GM18520 (cell line): Measurements from ENCODE around the gene UPF3A.
A peak's percentile ranks its signal among the peaks of the same experiment; 100 is the strongest.
"Not testable (repeated sequence)": the region's sequence is repeated elsewhere in the genome, so short reads cannot be mapped to it uniquely, and the experiment has no call there.

Experiments
- ATAC-seq: cut with Tn5 transposase; IDR thresholded peaks from one replicate; pipeline ENCODE4 v1.9.1; 2021; ENCODE audit not compliant: unreplicated experiment

Gene UPF3A

DNA sequence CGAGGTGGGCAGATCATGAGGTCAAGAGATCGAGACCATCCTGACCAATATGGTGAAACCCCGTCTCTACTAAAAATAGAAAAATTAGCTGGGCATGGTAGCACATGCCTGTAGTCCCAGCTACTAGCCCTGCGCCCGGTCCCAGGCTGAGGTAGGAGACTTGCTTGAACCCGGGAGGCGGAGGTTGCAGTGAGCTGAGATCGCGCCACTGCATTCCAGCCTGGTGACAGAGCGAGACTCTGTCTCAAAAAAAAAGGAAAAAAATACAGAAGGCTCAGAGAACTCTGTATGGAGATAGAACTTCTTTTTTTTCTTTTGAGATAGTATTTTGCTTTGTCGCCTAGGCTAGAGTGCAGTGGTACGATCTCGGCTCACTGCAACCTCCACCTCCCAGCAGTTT is 17.1 kb upstream of the UPF3A start:
- ATAC-seq, result not testable (repeated sequence)

DNA sequence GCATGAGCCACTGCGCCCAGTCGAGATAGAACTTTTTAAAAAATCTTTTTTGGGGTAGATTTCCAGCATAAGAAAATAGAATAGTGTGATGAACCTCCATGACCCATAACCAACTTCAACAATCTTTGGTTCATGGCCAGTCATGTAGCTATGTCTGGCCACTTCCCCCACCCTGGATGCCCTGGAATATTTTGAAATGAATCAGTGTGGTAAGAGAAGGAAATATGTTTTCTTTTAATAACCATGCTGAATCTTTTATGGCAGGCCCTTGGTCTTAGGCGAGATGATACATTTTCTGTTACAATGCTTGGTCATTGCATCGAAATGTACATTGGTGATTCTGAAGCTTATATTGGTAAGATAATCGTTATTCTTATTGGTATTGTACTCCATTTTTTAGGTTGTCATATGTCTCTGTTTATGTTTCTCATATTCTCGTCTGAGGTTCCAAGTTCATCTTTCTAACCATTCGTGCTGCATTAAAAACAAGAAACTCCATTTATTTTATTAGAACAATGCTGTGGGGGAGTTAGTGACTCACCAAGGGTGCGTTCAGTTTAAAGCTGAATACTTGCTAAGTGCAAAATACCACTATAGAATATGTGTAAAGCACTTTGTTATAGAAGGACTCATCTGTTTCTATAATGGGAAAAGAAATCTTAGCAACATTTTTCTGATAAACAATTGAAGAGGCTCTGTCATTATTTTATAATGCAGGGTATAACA is 16.4 kb upstream of the UPF3A start:
- no peak for ATAC-seq

DNA sequence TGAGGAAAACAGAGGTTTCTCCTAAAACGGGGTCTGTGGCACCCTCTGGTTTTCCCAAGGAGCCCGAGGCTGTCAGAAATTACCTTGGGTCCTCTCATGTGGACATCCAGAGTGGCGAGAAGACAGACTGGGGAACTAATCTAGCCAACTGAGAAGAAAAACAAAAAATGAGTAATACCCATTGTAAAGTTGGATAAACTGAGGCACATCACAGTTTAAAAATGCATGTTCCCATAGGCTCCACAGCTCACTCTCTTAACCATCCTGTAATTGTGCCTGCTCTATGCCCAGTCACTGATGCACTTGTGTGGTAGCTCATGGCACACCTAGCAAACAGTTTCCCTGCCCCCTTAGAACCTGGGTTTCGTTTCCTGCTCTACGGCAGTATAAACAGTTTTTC is 15.2 kb upstream of the UPF3A start:
- no peak for ATAC-seq

DNA sequence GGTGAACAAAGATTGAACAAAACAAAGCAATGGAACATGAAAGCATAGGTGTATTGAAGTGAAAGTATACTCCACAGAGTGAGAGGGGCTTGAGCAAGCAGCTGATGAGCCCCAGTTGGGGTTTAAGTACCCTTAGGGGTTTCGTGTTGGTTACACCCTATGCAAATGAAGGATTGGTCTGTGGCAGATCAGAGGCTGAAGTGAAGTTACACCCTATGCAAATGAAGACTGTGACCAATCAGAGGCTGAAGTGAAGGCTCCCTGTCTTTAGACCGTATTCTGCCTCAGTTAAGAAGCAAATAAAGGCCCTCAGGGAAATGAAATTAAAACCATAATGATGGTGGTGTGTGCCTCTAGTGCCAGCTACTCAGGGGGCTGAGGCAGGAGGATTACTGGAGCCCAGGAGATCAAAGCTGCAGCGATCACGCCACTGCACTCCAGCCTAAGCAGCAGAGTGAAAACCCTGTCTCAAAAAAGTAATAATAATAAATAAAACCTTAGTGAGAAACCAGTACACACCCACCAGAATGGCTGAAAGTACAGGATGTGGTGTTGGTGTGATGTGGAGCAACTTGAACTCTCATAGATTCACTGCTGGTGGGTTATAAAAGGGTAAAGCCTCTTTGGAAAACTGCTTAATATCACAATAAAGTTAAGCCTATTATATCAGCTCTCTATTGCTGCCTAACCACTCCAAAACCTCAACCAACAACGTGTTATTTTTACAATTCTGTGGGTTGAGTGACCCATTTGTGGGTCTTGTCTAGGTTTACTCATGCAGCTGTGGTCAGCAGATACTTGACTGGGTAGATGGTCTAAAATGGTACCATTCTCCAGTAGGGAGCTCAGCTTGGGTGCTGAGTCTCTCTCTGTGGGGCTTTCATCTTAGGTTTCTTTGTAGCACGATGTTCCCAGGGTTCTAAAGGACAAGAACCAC is 12.8 kb upstream of the UPF3A start:
- no peak for ATAC-seq

DNA sequence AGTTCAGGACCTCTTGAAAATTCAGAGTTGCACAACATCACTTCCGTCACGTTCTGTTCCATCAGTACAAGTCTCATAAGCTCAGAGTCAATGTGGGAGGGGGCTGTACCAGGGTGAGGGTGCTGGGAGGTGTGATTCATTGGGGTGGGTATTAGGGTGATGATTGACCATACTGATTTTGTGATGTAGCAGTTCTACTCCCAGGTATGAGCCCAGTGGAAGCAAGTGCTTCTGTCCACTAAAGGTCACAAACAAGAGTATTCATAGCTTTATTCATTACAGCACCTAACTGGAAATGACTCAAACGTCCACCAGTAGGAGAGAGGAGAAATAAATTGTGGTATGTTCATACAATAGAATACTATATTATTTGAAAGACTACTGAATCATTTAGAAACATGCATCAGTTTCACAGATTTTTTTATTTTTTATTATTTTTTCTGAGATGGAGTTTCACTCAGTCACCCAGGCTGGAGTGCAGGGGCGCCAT is 12.1 kb upstream of the UPF3A start:
- ATAC-seq, result no peak

DNA sequence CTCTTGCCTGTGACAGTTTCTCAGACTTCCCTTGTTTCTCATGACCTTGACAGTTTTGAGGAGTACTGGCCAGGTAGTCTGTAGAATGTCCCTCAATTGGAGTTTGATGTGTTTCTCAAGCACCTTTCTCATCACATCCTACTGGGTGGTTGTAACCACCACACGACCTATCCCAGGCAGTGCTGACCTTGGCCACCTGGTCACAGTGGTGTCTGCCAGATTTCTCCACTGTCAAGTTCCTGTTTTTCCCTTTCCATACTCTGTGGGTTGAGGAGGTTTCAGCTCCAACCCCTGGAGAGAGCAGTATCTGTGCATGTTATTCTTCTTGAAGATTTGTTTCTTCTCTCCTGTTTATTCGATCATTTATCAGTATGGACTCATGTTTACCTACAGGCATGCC is 8.4 kb upstream of the UPF3A start:
- ATAC-seq, result no peak

DNA sequence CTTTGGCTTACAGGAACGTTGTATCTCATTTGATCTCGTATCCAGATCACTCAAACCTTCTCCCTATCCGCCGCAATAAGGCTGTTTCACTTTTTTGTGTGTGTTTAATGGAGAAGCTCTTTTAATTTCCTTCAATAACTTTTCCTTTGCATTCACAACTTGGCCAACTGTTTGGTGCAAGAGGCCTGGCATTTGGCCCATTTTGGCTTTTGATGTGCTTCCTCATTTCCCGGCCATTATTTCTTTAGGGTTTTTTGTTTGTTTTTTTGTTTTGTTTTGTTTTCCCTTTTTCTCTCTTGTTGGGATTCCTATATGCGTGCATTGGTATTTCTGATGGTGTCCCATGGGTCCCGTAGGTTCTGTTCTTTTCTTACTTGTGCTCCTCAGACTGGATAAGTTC is 6.1 kb upstream of the UPF3A start:
- no peak for ATAC-seq

DNA sequence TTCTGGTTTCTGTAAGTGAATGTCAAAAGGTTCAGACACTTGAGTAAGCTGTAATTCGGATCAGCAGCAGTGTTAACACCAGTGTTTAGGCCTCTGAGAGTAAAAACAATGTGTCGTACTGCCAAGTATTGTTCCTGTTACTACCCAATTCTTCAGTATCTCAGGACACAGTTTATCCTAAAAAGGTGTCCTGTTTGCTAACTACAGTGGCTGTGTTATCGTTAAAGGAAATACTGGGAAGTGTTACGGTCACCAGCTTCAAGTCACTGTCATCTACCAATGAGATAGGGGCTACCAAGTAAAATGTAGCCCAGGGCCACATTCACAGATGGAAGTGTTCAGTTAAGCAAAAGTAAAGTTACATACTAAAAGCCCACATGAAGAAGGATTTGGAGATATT is 2.3 kb upstream of the UPF3A start:
- ATAC-seq, result no peak

DNA sequence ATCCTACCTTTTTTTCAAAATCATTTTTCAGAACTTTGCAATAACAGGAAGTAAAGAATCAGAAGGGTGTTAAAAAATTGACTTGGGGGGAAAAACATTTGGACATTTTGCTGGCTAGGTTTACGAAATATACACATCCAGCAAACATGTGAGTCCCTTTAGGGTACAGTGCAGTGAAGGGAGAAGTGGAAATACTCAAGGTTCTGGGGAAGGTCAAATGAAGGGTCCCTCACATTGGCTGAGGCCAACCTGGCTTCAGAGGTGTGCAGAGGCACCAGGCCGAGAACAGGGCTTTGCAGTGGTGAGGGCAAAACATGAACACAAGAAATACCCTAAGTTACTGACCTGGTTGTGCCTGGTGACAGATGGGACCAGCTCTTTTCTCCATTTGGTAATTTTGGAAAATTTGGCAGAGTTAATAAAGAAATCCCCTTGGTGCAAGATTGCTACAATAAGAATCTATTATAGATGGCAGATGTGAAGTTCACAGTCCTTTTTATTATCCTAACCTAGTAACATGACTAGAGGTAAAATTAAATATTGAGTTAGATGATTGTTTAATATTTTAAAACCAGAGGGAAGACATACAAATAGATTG is 1.5 kb upstream of the UPF3A start:
- no peak for ATAC-seq

DNA sequence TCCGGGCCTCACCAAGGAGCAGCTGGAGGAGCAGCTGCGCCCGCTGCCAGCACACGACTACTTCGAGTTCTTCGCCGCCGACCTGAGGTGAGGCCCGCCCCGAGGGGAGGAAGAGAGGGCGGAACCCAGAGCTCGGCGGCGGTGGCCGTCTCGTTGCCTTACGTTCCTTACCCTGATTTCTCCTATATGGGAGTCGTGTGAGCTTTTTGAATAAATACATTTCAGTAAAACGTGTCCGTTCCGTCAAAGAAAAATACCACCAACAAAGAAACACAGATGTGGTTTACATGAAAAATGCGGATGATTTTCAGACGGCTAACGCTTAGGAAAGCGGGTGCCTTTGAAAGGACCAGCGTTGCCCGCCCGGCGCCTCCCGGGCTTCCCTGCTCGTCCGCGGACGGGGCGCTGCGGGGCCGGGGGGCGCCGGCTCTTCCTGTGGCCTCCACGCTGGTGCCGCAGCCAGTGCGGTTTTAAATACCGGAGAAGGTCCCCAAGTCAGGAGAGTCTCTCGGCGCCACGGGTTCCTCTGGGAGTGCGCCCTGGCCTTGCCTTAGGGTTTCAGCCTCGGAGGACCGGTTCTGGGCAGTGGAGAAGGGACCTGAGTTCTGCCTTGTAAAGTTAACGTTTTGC is 755 bp downstream of the UPF3A start:
- ATAC-seq, result peak; percentile 34

DNA sequence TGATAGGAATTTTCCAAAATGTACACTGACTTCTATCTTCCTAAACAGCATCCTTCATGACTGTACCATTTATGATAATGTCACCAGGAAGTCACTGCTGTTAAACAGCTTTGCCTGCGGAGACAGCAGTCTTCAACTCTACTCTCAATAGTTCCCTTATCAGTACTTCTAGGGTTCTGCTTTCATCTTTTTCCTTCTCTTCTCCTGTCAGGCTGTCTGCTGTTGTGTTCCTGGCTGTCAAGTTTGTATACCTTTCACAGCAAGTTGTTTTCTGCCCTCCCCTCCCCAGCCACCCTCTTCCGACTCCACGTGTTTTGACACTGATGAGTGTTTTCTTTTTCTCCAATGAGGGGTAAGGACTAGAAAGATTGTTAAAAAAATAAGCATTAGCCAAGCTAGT is 2.2 kb downstream of the UPF3A start:
- ATAC-seq, result no peak

DNA sequence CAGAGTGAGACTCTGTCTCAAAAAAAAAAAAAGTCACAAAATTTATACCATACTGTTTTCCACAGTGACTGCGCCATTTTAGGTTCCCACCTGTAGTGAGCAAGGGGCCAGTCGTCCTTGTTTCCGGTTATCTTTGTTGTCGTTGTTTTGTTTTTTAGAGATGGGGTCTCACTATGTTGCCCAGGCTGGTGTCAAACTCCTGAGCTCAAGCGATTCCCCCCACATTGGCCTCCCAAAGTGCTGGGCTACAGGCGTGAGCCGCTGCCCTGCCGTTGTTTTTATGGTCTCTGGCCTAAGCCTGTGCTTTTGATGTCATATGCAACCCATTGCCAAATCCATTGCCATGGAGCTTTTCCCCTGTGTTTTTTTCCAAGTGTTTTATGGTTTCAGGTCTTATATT is 3.3 kb downstream of the UPF3A start:
- ATAC-seq, result no peak

DNA sequence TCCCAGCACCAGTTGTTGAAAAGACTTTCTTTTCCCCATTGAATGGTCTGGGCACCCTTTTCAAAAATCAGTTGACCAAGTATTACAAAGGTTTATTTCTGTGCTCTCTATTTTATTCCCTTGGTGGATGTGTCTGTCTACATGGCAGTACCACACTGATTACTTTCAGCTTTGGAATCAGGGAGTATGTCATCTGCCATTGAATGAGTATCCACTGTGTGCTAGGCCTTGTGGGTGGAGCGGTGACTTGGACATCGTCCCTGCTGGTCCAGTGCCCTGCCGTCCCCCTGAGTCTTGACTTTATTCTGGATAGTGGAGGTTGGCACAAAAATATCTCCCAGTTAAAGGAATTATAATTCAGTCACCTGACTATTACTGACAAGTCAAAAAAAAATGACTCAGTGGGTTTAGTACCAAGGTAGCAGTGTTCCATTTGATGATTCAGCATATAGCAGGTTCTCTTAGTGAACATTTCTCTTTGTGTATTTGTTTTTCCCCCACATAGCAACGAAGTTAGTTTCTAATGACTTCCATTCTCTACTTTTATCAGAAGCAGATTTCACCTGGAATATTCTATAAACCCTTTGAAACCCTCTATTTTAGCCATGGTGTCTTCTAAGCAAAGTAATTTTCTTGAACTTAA is 3.9 kb downstream of the UPF3A start:
- ATAC-seq, result no peak

DNA sequence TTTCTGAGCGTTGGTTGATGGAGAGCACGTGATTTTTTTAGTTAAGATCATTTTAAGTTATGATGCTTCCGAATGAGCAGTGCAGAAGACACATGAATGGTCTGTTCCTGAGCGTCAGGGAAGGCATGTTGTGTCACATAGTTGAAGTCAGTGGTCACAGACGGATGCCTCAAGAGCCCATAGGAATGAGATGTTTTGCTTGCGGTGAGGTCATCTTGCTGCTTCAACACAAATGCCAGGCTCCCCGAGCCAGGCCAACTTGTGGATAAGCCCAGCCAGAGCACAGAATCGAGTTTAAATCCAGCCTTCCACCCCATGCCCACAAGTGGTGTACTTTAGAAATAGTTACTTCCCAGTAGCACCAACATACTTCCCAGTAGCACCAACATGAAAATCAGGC is 5.4 kb downstream of the UPF3A start:
- ATAC-seq, result no peak

DNA sequence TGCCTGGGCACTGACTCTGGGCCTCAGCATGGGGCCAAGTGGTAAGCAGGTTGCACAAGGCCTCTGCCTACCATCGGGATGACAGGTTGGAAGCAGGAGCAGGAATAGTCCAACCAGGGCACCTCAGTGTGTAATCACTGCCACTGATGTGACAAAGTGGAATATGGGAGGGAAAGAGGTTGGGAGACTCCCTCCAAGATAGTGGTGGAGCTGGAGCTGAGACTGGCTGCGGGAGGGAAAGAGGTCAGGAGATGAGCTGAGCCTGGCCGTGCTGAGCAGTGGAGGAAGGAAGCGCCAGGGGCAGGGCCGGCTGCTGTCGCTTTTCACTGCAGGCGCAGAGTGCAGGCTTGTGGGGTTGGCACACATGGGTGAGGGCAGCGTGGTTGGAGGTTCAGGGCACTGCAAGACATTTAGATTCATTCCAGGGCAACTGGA is 6.8 kb downstream of the UPF3A start:
- ATAC-seq, result no peak

DNA sequence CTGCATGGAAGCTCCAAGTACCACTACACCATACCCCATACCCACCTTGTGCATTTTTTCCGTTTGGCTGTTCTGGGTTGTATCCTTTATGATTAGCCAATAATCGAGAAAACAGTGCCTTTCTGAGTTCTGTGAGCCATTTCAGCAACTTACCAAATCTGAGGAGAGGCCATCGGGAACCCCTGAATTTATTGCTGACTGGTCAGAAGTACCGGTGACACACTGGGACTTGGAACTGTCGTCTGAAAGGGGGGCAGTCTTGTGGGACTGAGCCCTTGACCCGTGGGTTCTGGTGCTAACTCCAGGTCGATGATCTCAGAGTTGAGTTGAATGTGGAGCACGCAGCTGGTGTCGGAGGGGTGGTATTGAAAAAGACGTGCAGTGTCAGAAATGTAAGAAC is 15.0 kb downstream of the UPF3A start:
- no peak for ATAC-seq

DNA sequence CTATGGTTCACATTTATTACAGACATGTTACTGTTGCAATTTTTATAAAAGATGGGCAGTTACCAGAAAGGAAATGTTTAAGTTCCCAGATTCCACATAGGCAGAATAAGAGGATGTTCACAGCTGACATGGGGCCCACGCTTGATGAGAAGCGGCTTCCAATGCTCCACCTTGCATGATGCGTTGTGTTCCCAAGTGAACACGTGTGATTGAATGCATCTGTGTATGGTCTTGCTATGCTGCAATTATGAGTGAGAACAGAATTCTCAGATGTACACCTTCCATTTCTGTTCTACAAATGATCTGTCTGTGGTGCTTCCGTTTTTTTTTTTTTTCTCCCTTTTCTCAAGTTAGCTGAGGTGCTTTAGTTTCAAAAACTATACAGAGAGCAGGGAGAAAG is 15.5 kb downstream of the UPF3A start:
- ATAC-seq, result peak; percentile 63

DNA sequence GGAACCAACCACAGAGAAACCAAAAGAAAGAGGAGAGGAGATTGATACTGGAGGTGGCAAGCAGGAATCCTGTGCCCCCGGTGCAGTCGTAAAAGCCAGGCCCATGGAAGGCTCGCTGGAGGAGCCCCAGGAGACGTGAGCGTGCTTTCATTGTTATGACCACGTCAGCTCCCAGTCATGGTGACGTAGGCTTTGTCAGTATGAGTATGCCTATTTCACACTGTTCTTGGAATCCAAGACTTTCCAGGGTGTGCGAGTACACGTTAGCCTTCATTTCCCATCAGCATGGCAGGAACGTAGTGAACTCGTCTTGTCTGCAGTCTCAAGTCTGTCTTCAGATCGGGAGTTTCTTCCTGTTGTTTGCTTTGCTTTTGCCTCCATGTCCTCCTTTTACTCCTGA is 17.5 kb downstream of the UPF3A start:
- ATAC-seq, result no peak

DNA sequence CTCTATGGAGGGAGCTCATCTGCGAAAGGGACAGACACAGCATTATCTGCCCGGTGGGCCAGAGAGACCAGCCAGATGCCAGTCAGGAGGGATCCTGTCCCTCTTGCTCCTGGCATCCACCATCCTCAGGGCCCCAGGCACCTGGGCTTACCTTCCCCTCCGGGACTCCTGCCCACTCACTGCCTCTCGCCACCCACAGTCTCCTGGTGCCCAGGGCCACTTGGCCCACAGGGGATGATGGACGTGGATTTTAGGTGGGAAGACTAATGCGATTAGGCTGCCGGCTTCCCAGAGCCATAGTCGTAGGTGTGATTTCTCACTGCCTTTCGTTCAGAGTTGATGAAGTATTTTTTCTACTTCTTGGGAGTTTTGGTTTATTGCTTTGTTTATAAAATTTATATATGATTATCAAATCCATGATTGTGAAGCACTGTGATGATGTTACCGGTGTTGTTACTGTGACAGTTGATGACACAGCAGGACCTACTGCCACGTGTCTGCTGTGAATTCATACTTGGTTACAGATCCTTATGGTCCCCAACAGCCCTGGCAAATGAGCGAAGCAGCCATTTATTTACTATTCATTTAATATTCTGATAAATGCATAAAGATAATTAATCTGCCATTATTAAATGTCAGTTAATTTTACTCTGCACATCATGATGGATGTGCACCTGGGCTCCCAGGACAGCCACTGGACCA is 18.4 kb downstream of the UPF3A start:
- ATAC-seq, result no peak

DNA sequence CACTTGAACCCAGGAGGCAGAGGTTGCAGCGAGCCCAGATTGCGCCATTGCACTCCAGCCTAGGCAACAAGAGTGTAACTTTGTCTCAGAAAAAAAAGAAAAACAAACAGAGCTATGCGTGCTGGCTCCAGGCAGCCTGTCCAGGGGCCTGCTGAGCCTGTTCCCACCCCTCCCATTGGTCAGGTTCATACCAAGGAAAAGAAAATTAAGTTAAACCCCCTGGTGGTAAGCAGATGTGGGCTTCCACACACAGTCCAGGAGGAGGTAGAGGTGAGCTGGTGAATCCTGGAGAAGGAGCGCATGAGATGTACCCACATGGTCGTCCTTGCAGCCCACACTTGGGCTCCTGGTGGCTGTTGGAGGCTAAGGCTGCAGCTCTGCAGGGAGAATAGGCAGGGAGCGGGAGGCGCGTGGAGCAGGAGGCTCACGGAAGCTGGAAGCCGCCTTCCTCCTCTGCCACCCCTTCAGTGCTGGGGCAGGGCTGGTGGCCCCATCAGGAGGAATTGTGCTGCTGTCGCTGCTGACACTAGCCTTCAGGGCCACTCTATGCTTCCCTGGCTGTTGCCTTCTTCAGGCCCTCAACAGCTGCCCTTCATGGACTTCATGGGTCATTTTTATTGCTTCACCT is 22.4 kb downstream of the UPF3A start:
- ATAC-seq, result no peak
